Liver (tissue), 9 donors: ENCODE measurements around the gene PGLYRP2. TPM values are rescaled to one million over a fixed set of nuclear protein-coding genes. Genes with fewer than 3 reads are reported as not detected.

Experiments
- DNase-seq: peaks from one replicate; pipeline ENCODE4 v3.0.0-alpha.2; 2017; ENCODE audit warnings: low spot score
- H3K27ac ChIP-seq, 2 donors: one replicate each; pipeline ENCODE4 v1.7.0; 2013; ENCODE audit warnings: inconsistent platforms in 2 of 2, low read length in 2 of 2, control low read depth in 1 of 2, low read depth in 1 of 2, mild to moderate bottlenecking in 1 of 2
- H3K27me3 ChIP-seq, 4 donors: one replicate each; pipeline versions ENCODE4 v1.6.1 to v1.7.0; 2013; ENCODE audit warnings: low read length in 3 of 4, inconsistent platforms in 1 of 4, mild to moderate bottlenecking in 1 of 4, moderate library complexity in 1 of 4; ENCODE audit not compliant: control insufficient read depth in 4 of 4, insufficient read depth in 4 of 4
- H3K36me3 ChIP-seq, 4 donors: one replicate each; pipeline versions ENCODE4 v1.6.1 to v1.7.0; 2013; ENCODE audit warnings: low read length in 3 of 4, mild to moderate bottlenecking in 3 of 4, low read depth in 1 of 4, moderate library complexity in 1 of 4; ENCODE audit not compliant: control insufficient read depth in 4 of 4, insufficient read depth in 3 of 4
- H3K4me1 ChIP-seq, 4 donors: one replicate each; pipeline versions ENCODE4 v1.6.1 to v1.7.0; 2013; ENCODE audit warnings: low read length in 3 of 4, mild to moderate bottlenecking in 3 of 4, moderate library complexity in 1 of 4; ENCODE audit not compliant: control insufficient read depth in 4 of 4, insufficient read depth in 4 of 4
- H3K4me3 ChIP-seq, 3 donors: one replicate each; pipeline versions ENCODE4 v1.6.1 to v1.7.0; 2013; ENCODE audit warnings: low read length in 3 of 3, control low read depth in 1 of 3, low read depth in 1 of 3, mild to moderate bottlenecking in 1 of 3
- H3K9ac ChIP-seq, 2 donors: one replicate each; pipeline ENCODE4 v1.7.0; 2013; ENCODE audit warnings: low read length in 2 of 2, mild to moderate bottlenecking in 2 of 2, moderate library complexity in 2 of 2, control low read depth in 1 of 2, low read depth in 1 of 2
- H3K9me3 ChIP-seq, 4 donors: one replicate each; pipeline versions ENCODE4 v1.6.1 to v1.7.0; 2013; ENCODE audit warnings: low read length in 3 of 4; ENCODE audit not compliant: control insufficient read depth in 4 of 4
- JUND ChIP-seq, 2 donors: IDR thresholded peaks; 2 replicates each; pipeline ENCODE4 v1.6.1; 2016; ENCODE audit warnings: antibody characterized with exemption in 2 of 2
- NR2F2 ChIP-seq: IDR thresholded peaks from 2 replicates; pipeline ENCODE4 v1.6.1; 2016; ENCODE audit warnings: antibody characterized with exemption
- RAD21 ChIP-seq, 2 donors: IDR thresholded peaks; 2 replicates each; pipeline ENCODE4 v1.6.1; 2016; ENCODE audit warnings: antibody characterized with exemption in 2 of 2, mild to moderate bottlenecking in 2 of 2
- RXRA ChIP-seq, 2 donors: IDR thresholded peaks; 2 replicates each; pipeline ENCODE4 v1.6.1; 2017 to 2018; ENCODE audit warnings: antibody characterized with exemption in 2 of 2, mild to moderate bottlenecking in 1 of 2
- SP1 ChIP-seq: IDR thresholded peaks from 2 replicates; pipeline ENCODE4 v1.6.1; 2018; ENCODE audit warnings: antibody characterized with exemption, mild to moderate bottlenecking
- TAF1 ChIP-seq: conservative IDR thresholded peaks from 2 replicates; pipeline ENCODE4 v1.6.1; 2016; ENCODE audit warnings: antibody characterized with exemption, mild to moderate bottlenecking
- YY1 ChIP-seq: IDR thresholded peaks from 2 replicates; pipeline ENCODE4 v1.6.1; 2016; ENCODE audit warnings: antibody characterized with exemption, mild to moderate bottlenecking
- WGBS: extraction: QIAGEN DNeasy Blood & Tissue Kit; methylation state at CpG from one replicate; pipeline ENCODE4 v1.1.7; 2013; 5-methylcytosine and 5-hydroxymethylcytosine counted together
- polyA plus RNA-seq, 2 donors: library from polyadenylated mRNA; stranded (reverse) in 1 of 2; unstranded in 1 of 2; fragments of 200-250 nt in 1 of 2; fragments of >200 nt in 1 of 2; fragmentation: Nextera tagmentation in 1 of 2; extraction: Ambion mirVana in 1 of 2; gene quantifications; one replicate each; pipeline versions ENCODE4 v1.2.1 to v1.2.3, GENCODE V29; 2013 to 2015
- total RNA-seq, 2 donors: library from RNA; depleted of rRNA; stranded (reverse); fragments of >200 nt; gene quantifications; one replicate each; pipeline ENCODE4 v1.2.3, GENCODE V29; 2014
- TF ChIP-seq, protein P1 (sequence below): fragments of 150-350 bp; IDR thresholded peaks from 2 replicates; pipeline ENCODE4 v1.5.1; 2017; ENCODE audit warnings: improper control_type of control experiment, low read depth, low read length; ENCODE audit not compliant: missing input control
- TF ChIP-seq, protein P2 (sequence below): IDR thresholded peaks from 2 replicates; pipeline ENCODE4 v1.6.1; 2016; ENCODE audit warnings: antibody characterized with exemption
- TF ChIP-seq, protein P3 (sequence below): IDR thresholded peaks from 2 replicates; pipeline ENCODE4 v1.6.1; 2016; ENCODE audit warnings: antibody characterized with exemption, mild to moderate bottlenecking
- donor health status: healthy.
- donor health status: healthy.
- donor health status: healthy.
- donor health status: healthy.
- donor health status: healthy.

Gene PGLYRP2
- total and polyA plus RNA-seq, 4 donors, result 9.9 to 134 (median 92.4) TPM

DNA sequence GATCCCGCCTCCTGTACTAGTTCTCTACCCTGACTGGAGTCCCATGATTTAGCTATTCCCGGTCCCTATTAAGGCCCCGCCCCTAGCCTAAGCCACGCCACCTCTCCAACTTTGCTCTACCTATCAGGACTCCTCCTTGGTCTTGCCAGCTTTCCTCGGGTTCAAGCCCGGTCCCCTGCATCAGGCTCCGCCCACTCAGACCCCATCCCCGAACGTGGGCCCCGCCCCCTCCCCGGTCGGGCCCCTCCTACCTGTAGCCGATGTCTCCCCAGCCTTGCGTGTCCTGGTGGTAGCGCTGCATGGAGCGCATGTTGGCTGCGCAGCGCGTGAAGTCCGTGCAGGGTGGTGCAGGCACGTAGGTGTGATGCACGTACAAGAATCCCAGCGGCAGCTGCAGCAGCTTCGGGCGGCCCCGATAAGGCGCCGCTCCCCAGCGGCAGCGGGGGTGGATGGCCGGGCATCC is 7.6 kb downstream of the PGLYRP2 start:
- Histone ChIP-seq H3K4me1 (peaks cover 12 to 38% (median 33%) of the 10 kb centered on the region in 4 donors), H3K27ac (no peak overlapping the region), H3K36me3 (peaks cover 0 to 6% (median 3%) of the 10 kb centered on the region in 4 donors), H3K4me3 (no peak overlapping the region), H3K9me3 (no peaks in the 10 kb centered on the region), H3K27me3 (no peaks in the 10 kb centered on the region), H3K9ac (no peak overlapping the region)
- TF ChIP-seq, protein P1, sequence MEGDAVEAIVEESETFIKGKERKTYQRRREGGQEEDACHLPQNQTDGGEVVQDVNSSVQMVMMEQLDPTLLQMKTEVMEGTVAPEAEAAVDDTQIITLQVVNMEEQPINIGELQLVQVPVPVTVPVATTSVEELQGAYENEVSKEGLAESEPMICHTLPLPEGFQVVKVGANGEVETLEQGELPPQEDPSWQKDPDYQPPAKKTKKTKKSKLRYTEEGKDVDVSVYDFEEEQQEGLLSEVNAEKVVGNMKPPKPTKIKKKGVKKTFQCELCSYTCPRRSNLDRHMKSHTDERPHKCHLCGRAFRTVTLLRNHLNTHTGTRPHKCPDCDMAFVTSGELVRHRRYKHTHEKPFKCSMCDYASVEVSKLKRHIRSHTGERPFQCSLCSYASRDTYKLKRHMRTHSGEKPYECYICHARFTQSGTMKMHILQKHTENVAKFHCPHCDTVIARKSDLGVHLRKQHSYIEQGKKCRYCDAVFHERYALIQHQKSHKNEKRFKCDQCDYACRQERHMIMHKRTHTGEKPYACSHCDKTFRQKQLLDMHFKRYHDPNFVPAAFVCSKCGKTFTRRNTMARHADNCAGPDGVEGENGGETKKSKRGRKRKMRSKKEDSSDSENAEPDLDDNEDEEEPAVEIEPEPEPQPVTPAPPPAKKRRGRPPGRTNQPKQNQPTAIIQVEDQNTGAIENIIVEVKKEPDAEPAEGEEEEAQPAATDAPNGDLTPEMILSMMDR, result no peak
- TF ChIP-seq YY1, result no peak
- TF ChIP-seq, protein P2, sequence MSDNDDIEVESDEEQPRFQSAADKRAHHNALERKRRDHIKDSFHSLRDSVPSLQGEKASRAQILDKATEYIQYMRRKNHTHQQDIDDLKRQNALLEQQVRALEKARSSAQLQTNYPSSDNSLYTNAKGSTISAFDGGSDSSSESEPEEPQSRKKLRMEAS, result no peak
- TF ChIP-seq JUND (IDR thresholded peaks at IDR 0.05), result no peak
- 75% methylated on average over 31 of the region's 31 CpGs for WGBS
- no peak for DNase-seq

DNA sequence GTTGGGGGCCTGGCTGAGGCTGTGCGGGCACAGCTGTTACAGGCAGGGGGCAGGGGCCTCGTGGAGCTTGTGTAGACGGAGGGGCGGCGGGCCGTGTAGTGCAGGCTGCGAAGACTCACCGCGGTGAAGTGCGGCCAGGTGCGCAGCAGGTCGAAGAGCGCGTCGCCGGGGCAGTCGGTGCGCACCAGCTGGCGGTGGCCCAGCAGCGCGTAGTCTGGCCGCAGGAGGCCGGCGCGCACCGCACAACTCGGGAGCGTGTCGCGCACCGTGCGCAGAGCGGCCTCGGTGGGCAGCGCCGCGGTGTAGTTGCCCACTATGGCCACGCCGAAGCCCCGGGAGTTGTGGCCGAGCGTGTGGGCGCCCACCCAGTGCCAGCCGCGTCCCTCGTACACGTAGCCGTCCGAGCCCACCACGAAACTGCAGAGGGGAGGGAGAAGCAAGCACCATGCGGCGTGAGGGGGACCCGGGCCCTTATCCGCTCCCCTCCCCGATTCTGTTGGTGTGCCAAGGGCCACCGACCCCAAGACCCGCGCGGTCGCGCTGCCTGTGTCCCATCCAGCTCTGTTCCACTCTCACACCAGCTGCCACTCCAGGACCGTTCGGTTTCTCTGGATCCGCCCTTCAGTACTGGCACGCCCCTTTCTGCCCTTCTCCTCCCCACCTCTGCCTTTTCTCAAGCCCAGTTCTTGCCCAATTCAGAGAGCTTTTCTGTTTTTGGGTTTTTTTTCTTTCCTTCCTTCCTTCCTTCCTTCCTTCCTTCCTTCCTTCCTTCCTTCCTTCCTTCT is 9.6 kb downstream of the PGLYRP2 start:
- peak overlapping the region in 1 of 2 donors; percentile 61 for H3K27ac ChIP-seq
- no peaks in the 10 kb centered on the region for H3K27me3 ChIP-seq
- peaks cover 14 to 25% (median 23%) of the 10 kb centered on the region in 4 donors for H3K4me1 ChIP-seq
- H3K36me3 ChIP-seq, result peaks cover 0 to 6% (median under 1%) of the 10 kb centered on the region in 4 donors
- H3K9me3 ChIP-seq, result no peaks in the 10 kb centered on the region
- H3K4me3 ChIP-seq, result peak overlapping the region in 1 of 3 donors; percentile 20
- WGBS, result 47% methylated on average over 65 of the region's 65 CpGs
- TF ChIP-seq, protein P1, result no peak
- TF ChIP-seq, protein P2, result no peak
- no peak for TF ChIP-seq YY1
- TF ChIP-seq NR2F2, result no peak
- TF ChIP-seq TAF1, result no peak
- TF ChIP-seq RAD21 (IDR thresholded peaks at IDR 0.05), result no peak
- no peak for TF ChIP-seq RXRA (IDR thresholded peaks at IDR 0.05)
- TF ChIP-seq SP1, result no peak
- TF ChIP-seq, protein P3, sequence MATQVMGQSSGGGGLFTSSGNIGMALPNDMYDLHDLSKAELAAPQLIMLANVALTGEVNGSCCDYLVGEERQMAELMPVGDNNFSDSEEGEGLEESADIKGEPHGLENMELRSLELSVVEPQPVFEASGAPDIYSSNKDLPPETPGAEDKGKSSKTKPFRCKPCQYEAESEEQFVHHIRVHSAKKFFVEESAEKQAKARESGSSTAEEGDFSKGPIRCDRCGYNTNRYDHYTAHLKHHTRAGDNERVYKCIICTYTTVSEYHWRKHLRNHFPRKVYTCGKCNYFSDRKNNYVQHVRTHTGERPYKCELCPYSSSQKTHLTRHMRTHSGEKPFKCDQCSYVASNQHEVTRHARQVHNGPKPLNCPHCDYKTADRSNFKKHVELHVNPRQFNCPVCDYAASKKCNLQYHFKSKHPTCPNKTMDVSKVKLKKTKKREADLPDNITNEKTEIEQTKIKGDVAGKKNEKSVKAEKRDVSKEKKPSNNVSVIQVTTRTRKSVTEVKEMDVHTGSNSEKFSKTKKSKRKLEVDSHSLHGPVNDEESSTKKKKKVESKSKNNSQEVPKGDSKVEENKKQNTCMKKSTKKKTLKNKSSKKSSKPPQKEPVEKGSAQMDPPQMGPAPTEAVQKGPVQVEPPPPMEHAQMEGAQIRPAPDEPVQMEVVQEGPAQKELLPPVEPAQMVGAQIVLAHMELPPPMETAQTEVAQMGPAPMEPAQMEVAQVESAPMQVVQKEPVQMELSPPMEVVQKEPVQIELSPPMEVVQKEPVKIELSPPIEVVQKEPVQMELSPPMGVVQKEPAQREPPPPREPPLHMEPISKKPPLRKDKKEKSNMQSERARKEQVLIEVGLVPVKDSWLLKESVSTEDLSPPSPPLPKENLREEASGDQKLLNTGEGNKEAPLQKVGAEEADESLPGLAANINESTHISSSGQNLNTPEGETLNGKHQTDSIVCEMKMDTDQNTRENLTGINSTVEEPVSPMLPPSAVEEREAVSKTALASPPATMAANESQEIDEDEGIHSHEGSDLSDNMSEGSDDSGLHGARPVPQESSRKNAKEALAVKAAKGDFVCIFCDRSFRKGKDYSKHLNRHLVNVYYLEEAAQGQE, result no peak
- no peak overlapping the region for H3K9ac ChIP-seq
- DNase-seq, result no peak
